ENCODE measurements around the gene C5orf46.

The C5orf46 gene

DNA sequence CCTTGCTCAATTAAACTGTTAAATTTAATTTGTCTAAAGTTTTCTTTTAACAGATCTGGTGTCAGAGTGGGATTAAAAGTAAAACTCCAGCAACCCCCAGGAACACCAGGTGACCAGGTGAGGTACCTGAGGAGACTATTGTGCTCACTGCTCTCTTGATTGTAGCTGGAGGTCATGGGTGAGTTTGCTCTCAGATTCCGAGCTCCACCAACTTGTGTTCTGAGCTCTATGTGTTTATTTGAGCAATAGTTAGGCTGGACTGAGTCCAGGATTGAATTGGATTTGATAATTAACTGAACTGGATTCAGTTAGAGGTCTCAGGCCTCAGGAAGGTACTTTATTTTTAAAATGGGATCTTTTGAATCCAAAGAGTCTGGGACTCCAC is 45.7 kb downstream of the C5orf46 start:
- in situ Hi-C loops (cut with HindIII; ENCODE audit: low sequenced_read_pairs): no loop called here

DNA sequence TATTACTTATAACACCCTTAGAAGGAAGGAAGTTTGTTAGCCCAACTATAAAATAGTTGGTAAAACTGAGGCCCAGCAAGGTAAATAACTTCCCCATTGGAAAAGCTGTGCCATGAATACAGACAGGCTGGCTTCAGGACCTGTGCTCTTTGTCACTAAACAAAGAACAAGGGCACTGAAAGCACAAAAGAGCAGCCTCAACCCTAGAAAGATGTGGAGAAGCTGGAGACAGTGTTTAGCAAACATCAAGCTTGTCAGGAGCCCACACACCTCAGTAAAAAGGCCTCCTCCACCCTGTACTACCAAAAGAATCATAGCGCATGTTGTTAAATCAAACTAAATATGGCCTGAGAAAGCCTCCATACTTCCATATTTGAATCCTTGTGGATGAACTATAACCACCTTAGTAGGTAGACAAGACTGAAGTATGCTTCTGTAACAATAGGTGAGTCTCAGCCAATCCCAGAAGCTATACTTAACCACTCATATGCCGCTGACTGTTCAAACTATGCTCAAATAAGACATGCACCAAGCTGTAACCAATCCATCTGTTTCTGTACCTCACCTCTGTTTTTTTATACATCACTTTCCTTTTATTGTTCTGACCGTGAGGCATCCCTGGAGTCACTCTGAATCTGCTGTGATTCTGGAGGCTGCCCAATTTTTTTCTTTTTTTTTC is 46.2 kb downstream of the C5orf46 start:
- in situ Hi-C loops (cut with HindIII; ENCODE audit: low sequenced_read_pairs): loop anchor here (10.0 kb wide), 1 partner anchor 75 kb away; no protein-coding TSS in a partner anchor

DNA sequence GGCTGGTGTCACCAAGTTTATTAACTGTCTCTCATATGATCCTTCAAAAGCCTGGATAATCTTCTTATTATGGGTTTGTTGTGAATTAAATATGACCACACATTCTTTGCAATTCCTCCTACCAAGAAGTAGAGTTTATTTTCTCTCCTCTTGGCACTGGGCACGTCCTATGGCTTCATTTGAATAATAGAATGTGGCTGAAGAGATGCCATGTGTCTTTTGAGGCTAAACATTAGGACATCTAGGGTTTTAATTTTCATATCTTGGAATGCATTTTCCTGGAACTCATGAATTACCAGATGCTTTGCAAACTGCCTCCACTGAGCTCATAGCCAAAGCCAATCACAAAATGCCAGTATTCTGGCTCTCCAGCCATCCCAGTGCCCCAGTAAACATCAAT is 47.8 kb downstream of the C5orf46 start:
- in situ Hi-C loops (cut with HindIII; ENCODE audit: low sequenced_read_pairs): loop anchor here (10.0 kb wide), 1 partner anchor 76 kb away; no protein-coding TSS in a partner anchor

DNA sequence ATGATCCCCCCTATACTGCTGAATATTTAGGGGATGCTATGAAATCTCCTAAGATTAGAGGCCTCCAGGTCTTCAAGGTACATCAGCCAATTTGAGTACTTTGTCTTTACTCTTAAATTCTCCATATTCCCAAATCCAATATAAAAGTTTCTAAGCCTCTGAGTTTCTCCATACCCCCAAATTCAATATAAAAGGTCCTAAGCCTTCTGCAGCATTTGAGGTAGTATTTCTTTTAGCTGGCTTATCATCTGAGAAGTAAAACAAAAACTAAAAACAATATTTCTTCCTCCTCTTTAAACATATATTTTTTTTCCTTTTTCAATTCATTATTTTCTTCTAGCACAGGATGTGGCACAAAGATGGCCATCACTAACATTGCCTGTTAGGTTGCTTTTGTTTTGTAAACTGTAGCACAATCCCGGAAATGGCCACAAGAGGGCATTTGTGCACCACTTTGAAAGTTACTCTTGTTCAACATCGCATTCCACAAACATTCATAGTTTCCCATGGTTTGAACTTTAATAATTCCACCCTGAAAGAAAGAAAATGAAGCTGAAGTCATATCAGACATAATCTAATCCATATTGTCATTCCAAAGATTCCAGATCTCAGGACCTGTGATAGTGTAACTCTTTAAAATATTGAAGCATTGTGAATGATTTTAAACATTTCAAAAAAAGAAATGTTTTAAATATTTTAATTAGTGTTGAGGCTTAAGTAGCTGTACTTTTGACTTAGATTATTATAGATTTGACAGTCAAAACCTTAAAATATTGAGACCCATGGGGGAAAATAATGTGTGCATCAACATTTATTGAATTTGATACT is 48.8 kb downstream of the C5orf46 start:
- in situ Hi-C loops (cut with HindIII; ENCODE audit: low sequenced_read_pairs): loop anchor here (10.0 kb wide), 1 partner anchor 77 kb away; no protein-coding TSS in a partner anchor

DNA sequence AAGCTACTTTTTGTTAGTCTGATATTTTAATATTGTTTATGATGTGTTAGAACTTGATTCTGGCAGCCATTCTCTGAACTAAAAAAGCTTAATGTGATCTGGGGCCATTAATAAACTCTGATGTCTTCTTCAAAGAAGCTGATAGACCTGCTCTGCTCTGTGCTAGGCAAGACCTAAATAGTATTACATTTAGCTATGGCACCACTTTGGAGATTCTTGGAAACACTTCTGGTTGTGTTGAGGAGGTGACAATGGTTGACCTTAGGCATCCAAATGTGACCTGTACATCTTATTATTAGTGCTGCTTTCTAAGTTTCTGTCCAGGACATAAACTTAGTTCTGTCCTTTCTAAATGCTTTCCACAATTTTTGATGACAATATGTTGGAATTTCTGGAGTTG is 49.5 kb downstream of the C5orf46 start:
- in situ Hi-C loops (cut with HindIII; ENCODE audit: low sequenced_read_pairs): loop anchor here (10.0 kb wide), 1 partner anchor 78 kb away; no protein-coding TSS in a partner anchor

DNA sequence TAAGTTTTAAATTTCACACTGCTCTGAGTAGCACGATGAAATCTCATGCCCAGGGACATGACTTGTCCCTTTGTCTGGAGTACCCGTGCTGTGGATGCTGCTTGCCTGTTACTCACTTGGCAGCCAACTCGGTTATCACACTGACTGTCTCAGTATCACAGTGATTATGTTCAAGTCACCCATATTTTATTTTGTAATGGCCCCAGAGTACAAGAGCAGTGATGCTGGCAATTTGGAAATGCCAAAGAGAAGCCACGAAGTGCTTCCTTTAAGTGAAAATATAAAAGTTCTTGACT is 50.6 kb downstream of the C5orf46 start:
- in situ Hi-C loops (cut with HindIII; ENCODE audit: low sequenced_read_pairs): loop anchor here (10.0 kb wide), 1 partner anchor 79 kb away; no protein-coding TSS in a partner anchor

DNA sequence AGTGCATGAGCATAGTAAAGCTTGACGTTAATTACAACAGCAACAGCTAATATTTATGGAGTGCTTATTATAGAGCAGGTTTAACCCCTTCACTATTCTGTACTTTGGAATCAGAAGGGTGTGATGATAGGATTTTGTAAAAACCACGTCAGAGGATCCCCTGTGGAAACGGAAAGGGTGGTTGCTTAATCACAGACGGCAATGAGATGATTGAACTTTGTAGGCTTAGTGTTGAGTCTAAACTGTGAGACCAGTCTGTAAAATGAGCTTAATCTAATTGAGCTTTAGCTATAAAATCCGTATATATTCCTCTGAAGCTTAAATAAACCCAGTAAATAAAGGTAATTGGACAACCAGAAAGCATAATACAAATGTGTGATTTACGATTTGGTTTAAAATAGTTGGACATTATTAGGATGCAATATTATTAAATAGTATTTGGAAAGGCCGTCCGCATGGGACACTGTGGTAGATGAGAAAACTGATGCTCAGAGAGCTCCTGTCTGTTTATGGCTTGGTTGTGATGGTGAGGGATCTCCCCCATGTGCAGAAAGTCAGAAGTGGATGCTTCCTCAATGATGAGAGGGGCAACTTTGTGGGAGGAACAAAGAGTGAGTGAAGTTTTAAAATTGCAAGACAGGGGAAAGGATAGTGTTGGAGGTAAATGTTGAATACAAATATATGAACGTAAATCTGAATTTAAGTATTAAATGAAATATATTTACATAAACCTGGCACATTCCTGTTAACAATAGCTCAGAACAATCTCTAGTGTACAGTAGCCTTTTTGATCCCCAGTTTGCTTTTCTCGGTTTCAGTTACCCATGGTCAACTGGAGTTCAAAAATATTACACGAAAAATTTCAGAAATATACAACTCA is 51.2 kb downstream of the C5orf46 start:
- in situ Hi-C loops (cut with HindIII; ENCODE audit: low sequenced_read_pairs): loop anchor here (10.0 kb wide), 1 partner anchor 80 kb away; no protein-coding TSS in a partner anchor

DNA sequence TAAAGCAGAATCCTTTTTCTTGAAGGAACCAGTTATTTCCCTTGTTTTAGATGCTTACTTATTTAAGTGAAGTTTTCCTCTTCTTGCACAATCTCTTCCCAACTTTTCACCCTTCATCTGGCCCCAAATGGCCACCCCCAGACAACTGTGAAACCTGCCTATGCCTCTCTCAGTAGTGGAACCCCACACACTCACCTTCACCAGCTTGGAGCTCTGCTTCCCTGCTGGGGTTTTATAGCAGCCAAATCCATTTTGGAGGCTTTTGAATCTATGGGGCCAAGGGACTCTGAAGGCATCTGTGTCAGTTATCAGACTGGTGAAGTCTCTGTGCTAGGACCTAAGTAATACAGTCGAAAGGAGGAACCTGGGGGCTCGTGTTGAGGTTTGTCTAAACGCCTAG is 52.0 kb downstream of the C5orf46 start:
- in situ Hi-C loops (cut with HindIII; ENCODE audit: low sequenced_read_pairs): loop anchor here (10.0 kb wide), 1 partner anchor 80 kb away; no protein-coding TSS in a partner anchor

DNA sequence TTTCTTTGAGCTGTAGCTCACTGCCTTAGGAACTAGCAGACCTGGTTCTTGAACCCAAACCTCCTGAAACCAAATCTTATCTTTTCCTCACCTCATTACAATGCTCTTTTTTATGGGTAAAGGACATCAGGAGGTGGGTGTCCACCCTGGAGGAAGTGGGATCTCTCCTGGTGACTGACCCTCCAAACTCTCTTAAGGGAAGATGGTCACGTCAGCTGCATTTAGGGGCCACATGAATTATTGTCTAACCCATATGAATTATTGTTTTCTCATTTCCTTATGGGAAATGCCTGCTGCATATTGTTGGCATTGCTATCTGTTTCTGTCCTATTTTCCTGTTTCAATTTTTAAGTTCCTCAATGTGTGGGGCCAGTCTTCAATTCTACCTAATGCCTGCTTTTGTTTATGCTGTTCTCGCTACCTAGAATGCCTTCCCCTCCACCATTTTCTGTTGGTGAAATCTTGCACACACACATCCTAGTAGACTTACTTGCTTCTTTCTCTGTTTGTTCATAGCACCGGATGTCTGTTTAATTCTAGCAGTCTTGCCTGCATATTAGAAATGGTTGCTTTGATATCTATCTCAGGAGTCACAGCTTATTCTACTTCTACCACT is 52.9 kb downstream of the C5orf46 start:
- in situ Hi-C loops (cut with HindIII; ENCODE audit: low sequenced_read_pairs): loop anchor here (10.0 kb wide), 1 partner anchor 81 kb away; no protein-coding TSS in a partner anchor

DNA sequence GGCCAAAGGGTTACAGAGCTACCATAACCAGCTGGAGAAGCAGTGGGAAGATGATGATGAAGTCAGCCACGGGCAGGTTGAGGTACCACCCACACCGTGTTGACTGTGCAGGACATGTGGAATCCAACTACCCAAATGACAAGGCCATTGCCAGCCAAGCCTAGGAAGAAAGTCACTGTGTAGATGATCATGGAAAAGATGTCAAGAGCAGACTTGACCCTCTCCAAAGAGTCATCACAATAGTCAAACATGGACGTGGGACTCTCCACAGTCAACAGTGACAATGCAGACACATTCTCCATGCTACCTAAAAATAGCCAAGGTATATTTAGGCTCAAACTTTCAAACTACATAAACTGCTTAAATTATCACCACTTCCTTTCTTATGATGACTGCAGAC is 54.0 kb downstream of the C5orf46 start:
- in situ Hi-C loops (cut with HindIII; ENCODE audit: low sequenced_read_pairs): loop anchor here (10.0 kb wide), 1 partner anchor 82 kb away; no protein-coding TSS in a partner anchor

DNA sequence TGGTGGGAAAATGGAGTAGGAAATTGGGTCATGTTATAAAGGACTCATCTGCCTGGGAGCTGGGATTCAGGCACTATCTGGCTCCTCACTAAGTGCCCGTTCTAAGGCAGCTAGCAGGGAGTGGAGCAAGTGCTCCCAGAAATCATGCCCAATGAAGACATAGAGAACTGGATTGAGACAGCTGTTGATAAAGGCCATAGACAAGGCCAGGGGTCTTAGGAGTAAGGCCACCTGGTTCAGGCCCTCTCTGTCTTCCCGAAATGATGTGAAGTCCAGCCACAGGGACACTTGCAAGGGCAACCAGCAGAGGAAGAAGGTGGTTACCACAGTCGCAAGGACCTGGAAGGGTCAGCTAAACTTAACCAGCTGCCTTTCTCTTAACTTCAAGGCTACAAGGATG is 54.8 kb downstream of the C5orf46 start:
- in situ Hi-C loops (cut with HindIII; ENCODE audit: low sequenced_read_pairs): loop anchor here (10.0 kb wide), 1 partner anchor 83 kb away; no protein-coding TSS in a partner anchor

DNA sequence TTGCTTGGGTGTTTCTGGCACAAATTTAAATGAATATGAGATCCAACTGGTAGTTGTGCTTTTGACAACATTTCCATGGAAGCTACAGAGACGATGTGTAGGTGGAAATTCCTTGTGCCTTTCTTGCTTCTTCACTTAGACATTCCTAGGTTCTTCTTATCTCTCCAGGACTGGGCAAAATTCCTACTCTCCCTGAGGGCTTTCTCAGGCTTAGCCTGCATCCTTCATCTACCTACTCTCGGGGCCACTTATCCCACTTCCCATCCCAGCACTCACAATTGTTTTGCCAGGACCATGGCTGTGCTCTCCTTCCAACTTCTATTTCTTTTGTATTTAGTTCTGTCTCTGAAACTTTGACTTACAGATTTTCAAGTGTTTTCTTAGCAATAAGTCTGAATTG is 57.1 kb downstream of the C5orf46 start:
- in situ Hi-C loops (cut with HindIII; ENCODE audit: low sequenced_read_pairs): no loop called here

DNA sequence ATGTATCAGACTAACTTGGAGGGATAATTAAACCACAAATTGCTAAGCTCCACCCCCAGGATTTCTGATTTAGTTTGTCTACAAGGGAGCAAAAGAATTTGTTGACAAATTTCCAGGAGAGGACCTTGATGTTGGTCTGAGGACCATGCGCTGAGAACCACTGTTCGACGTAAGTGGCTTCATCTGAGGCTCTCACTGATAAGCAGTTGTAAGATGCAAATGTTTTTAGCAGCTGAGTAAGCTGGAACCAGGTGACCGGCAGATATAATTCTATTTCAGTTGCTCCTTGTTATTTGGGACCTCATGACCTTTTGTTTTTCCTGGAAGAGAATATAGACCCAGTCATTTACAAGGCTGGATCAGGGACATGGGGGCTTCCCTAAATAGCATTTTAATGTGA is 60.7 kb downstream of the C5orf46 start:
- in situ Hi-C loops (cut with HindIII; ENCODE audit: low sequenced_read_pairs): no loop called here

DNA sequence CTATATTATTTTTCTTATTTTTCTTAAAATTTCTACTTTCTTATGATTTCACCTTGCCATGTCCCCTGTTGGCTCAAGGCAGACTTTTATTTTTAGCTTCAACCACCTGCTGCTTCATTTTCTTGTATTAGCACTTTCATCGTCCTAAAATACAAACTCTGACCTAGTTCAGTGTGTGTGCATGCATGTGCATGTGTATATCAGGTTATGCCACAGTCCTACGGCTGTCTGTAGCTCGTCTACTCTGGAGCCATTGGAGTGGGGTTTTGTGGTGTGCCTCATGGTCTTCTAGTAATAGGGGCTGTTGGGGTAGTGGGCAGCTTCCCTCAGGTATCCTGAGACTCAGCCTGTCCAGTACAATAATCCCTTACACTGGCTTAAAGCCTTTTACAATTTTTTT is 61.5 kb downstream of the C5orf46 start:
- in situ Hi-C loops (cut with HindIII; ENCODE audit: low sequenced_read_pairs): no loop called here

DNA sequence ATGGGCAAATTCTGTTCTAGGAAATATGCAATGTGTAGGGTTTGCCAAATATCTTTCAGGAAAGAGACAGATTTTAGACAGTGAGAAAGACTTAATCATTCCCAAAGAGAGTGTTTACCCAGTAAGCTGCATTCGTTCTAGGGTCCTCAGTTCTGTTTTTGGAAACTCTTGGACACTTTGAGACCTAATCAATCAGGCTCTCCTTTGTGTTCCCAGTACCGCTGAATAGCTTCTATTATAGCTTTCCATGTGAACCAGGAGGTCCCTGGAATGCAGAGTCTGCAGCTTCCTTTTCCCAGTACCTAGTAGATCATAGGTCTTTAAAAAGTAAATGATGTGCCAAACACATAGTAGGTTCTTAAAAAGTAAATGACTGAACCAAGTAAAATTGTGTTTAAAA is 63.5 kb downstream of the C5orf46 start:
- in situ Hi-C loops (cut with HindIII; ENCODE audit: low sequenced_read_pairs): no loop called here

All from DLD1 (cell line).